ENCODE data around the gene CYP20A1. TPM values are rescaled to one million over a fixed set of nuclear protein-coding genes. Genes with fewer than 3 reads are reported as not detected.
"Not testable (repeated sequence)": the region's sequence is repeated elsewhere in the genome, so short reads cannot be mapped to it uniquely, and the experiment has no call there.

The CYP20A1 gene
- total RNA-seq, 1 donor from 2014 or later: 17.8 TPM

- no peak overlapping the region for H3K27ac Mint-ChIP-seq
- Histone ChIP-seq H3K9me3 (ENCODE audit: low read depth) (no peaks in the 10 kb centered on the region), H2AFZ (replicated peaks) (no peak overlapping the region), H3K4me3 (no peak overlapping the region), H3K36me3 (peaks cover 11% of the 10 kb centered on the region), H3K27ac (no peak overlapping the region), H3K9ac (no peak overlapping the region), H3K4me1 (no peaks in the 10 kb centered on the region), H3K4me2 (no peak overlapping the region), H4K20me1 (ENCODE audit: low read depth) (no peaks in the 10 kb centered on the region), H3F3A (ENCODE audit: low read depth) (no peaks in the 10 kb centered on the region), H3K79me2 (ENCODE audit: low read depth) (no peaks in the 10 kb centered on the region), H3K27me3 (no peaks in the 10 kb centered on the region)
- H3K4me3 Mint-ChIP-seq: no peak overlapping the region
- TF ChIP-seq EZH2 (IDR thresholded peaks at IDR 0.05): no peak
- TF ChIP-seq CTCF (IDR thresholded peaks at IDR 0.05): no peak
- no peak for TF ChIP-seq EZH2phosphoT487 (IDR thresholded peaks at IDR 0.05)
- no peak for DNase-seq (ENCODE audit: low spot score)
- no peaks in the 10 kb centered on the region for H3K27me3 Mint-ChIP-seq (ENCODE audit: insufficient read depth, low read depth)
- peaks cover 10% of the 10 kb centered on the region for H3K9me3 Mint-ChIP-seq
- H3K4me1 Mint-ChIP-seq: peaks cover 4% of the 10 kb centered on the region
- H3K36me3 Mint-ChIP-seq: peaks cover 14% of the 10 kb centered on the region
Measured at GRCh38 chr2:203209538-203209937, 29.3 kb upstream of the CYP20A1 start.

GRCh38 chr2:203225423-203226039 is 13.3 kb upstream of the CYP20A1 start:
- no peaks in the 10 kb centered on the region for H3K27me3 ChIP-seq
- no peak overlapping the region for H3K4me3 ChIP-seq
- peaks cover 5% of the 10 kb centered on the region for H3F3A ChIP-seq (ENCODE audit: low read depth)
- no peak overlapping the region for H3K27ac ChIP-seq
- no peak overlapping the region for H2AFZ ChIP-seq (replicated peaks)
- peaks cover 5% of the 10 kb centered on the region for H3K9me3 Mint-ChIP-seq
- no peaks in the 10 kb centered on the region for H3K79me2 ChIP-seq (ENCODE audit: low read depth)
- no peak overlapping the region for H3K27ac Mint-ChIP-seq
- TF ChIP-seq EZH2 (IDR thresholded peaks at IDR 0.05) (no peak), EZH2phosphoT487 (IDR thresholded peaks at IDR 0.05) (no peak), CTCF (IDR thresholded peaks at IDR 0.05) (peak; percentile 67)
- no peak overlapping the region for H3K4me2 ChIP-seq
- H3K36me3 Mint-ChIP-seq: no peaks in the 10 kb centered on the region
- H3K9ac ChIP-seq: no peak overlapping the region
- DNase-seq (ENCODE audit: low spot score): peak; percentile 42
- H3K4me1 ChIP-seq: no peaks in the 10 kb centered on the region
- H3K4me1 Mint-ChIP-seq: no peaks in the 10 kb centered on the region
- no peaks in the 10 kb centered on the region for H3K9me3 ChIP-seq (ENCODE audit: low read depth)
- no peaks in the 10 kb centered on the region for H3K36me3 ChIP-seq
- H4K20me1 ChIP-seq (ENCODE audit: low read depth): no peaks in the 10 kb centered on the region
- H3K27me3 Mint-ChIP-seq (ENCODE audit: insufficient read depth, low read depth): no peaks in the 10 kb centered on the region
- no peak overlapping the region for H3K4me3 Mint-ChIP-seq

GRCh38 chr2:203229674-203230073 is 9.1 kb upstream of the CYP20A1 start:
- H3F3A ChIP-seq (ENCODE audit: low read depth); H3K9ac ChIP-seq; H3K9me3 ChIP-seq (ENCODE audit: low read depth); H3K4me1 ChIP-seq; H3K27me3 ChIP-seq; H3K27ac Mint-ChIP-seq; H3K36me3 Mint-ChIP-seq; H3K27ac ChIP-seq; H3K36me3 ChIP-seq; H3K4me2 ChIP-seq; H3K4me3 ChIP-seq; H3K9me3 Mint-ChIP-seq; H2AFZ ChIP-seq (replicated peaks); H4K20me1 ChIP-seq (ENCODE audit: low read depth); DNase-seq (ENCODE audit: low spot score); H3K79me2 ChIP-seq (ENCODE audit: low read depth); H3K4me1 Mint-ChIP-seq; H3K27me3 Mint-ChIP-seq (ENCODE audit: insufficient read depth, low read depth); H3K4me3 Mint-ChIP-seq: not testable (repeated sequence)

GRCh38 chr2:203237346-203238238 is 1.2 kb upstream of the CYP20A1 start:
- Histone ChIP-seq H3K9me3 (ENCODE audit: low read depth) (no peaks in the 10 kb centered on the region), H3K36me3 (no peaks in the 10 kb centered on the region), H2AFZ (replicated peaks) (no peak overlapping the region), H3F3A (ENCODE audit: low read depth) (peaks cover 25% of the 10 kb centered on the region), H3K79me2 (ENCODE audit: low read depth) (peaks cover 32% of the 10 kb centered on the region), H3K27ac (no peak overlapping the region), H3K4me3 (peak overlapping the region; percentile 77), H4K20me1 (ENCODE audit: low read depth) (no peaks in the 10 kb centered on the region), H3K4me1 (peaks cover 7% of the 10 kb centered on the region), H3K4me2 (peak overlapping the region; percentile 76), H3K27me3 (no peaks in the 10 kb centered on the region), H3K9ac (no peak overlapping the region)
- TF ChIP-seq EZH2 (IDR thresholded peaks at IDR 0.05) (no peak), EZH2phosphoT487 (IDR thresholded peaks at IDR 0.05) (no peak), CTCF (IDR thresholded peaks at IDR 0.05) (no peak)
- Mint-ChIP-seq H3K27ac (no peak overlapping the region), H3K9me3 (no peaks in the 10 kb centered on the region), H3K27me3 (ENCODE audit: insufficient read depth, low read depth) (peaks cover 9% of the 10 kb centered on the region), H3K4me3 (peak overlapping the region; percentile 95), H3K36me3 (peaks cover 11% of the 10 kb centered on the region), H3K4me1 (peaks cover 3% of the 10 kb centered on the region)
- no peak for DNase-seq (ENCODE audit: low spot score)
